K562 (cell line): ENCODE measurements around the gene DSCAM. TPM values are rescaled to one million over a fixed set of nuclear protein-coding genes. Genes with fewer than 3 reads are reported as not detected.

Source experiments
- ATAC-seq: fragments of 200-7000 bp; cut with Tn5 transposase; 3 replicates; pipeline ENCODE4 v1.9.1; 2020; ENCODE audit warnings: moderate library complexity
- BruUV-seq: library from RNA; stranded (reverse); fragments of 400-500 nt; replicated peaks from 2 replicates; lab custom pipeline; 2021; lab: Mats Ljungman, UMichigan
- CTCF ChIA-PET: fragments of 300-600 bp; formaldehyde crosslinking; extraction: SDS; loops from one replicate; lab custom pipeline; 2021; ENCODE audit warnings: low intra/inter-chr PET ratio; lab: Yijun Ruan, JAX
- POLR2A ChIA-PET: fragments of 300-600, 350-650 bp; sonication (Branson Sonifier 250); formaldehyde crosslinking; extraction: SDS; loops from one replicate; lab custom pipeline; 2021; ENCODE audit warnings: antibody characterized with exemption, inconsistent platforms; lab: Yijun Ruan, JAX
- DNase-seq, 4 experiments: peaks; one replicate each; pipeline versions ENCODE4 v3.0.0 to v3.0.0-alpha.2; 2011 to 2018; ENCODE audit warnings: low spot score in 3 of 4, mixed read lengths in 3 of 4; ENCODE audit errors: extremely low read depth in 1 of 4
- FAIRE-seq: peaks from 2 replicates; lab custom pipeline; 2011; peaks lifted over from hg19 to GRCh38; lab: Jason Lieb, UNC
- H2AFZ ChIP-seq: 2 replicates; pipeline ENCODE4 v1.6.0; 2011; ENCODE audit warnings: low read depth, low read length, control low read depth, inconsistent platforms
- H3K27ac ChIP-seq: fragments of 200-600 bp; 3 replicates; pipeline ENCODE4 v1.8.0; 2011; ENCODE audit warnings: low read depth, mild to moderate bottlenecking, control low read depth, inconsistent platforms, low read length, moderate library complexity, mixed read lengths; ENCODE audit errors: extremely low read depth
- H3K27me3 ChIP-seq, 2 experiments: fragments of 300-600 bp in 1 of 2; 2 replicates in 1 of 2; 3 replicates in 1 of 2; pipeline versions ENCODE4 v1.6.0 to v1.8.0; 2011; ENCODE audit warnings: inconsistent platforms in 2 of 2, low read length in 2 of 2, mild to moderate bottlenecking in 1 of 2, mixed read lengths in 1 of 2, moderate library complexity in 1 of 2; ENCODE audit not compliant: control insufficient read depth in 2 of 2, insufficient read depth in 2 of 2
- H3K36me3 ChIP-seq: fragments of 300-600 bp; 3 replicates; pipeline ENCODE4 v1.8.0; 2011; ENCODE audit warnings: mild to moderate bottlenecking, low read length, inconsistent platforms; ENCODE audit not compliant: control insufficient read depth, insufficient read depth
- H3K4me1 ChIP-seq, 2 experiments: fragments of 200-600 bp in 1 of 2; replicated peaks in 1 of 2; 2 replicates in 1 of 2; 3 replicates in 1 of 2; pipeline versions ENCODE4 v1.5.1 to v1.8.0; 2011; ENCODE audit warnings: inconsistent platforms in 2 of 2, low read length in 2 of 2, mild to moderate bottlenecking in 1 of 2, mixed read lengths in 1 of 2, moderate library complexity in 1 of 2; ENCODE audit not compliant: control insufficient read depth in 2 of 2, insufficient read depth in 2 of 2
- H3K4me2 ChIP-seq: 2 replicates; pipeline ENCODE4 v1.6.1; 2011; ENCODE audit warnings: low read length, control low read depth, inconsistent platforms, mixed read lengths; ENCODE audit not compliant: insufficient read depth
- H3K4me3 ChIP-seq: fragments of 200-600 bp; sonication (generic), shearing (Covaris generic); 2 replicates; pipeline ENCODE4 v1.5.1; 2016; ENCODE audit warnings: control low read depth, inconsistent platforms
- H3K79me2 ChIP-seq: fragments of 200-600 bp; 3 replicates; pipeline ENCODE4 v1.8.0; 2011; ENCODE audit warnings: low read length, inconsistent platforms; ENCODE audit not compliant: control insufficient read depth, insufficient read depth
- H3K9ac ChIP-seq, 2 experiments: 2 replicates each; pipeline versions ENCODE4 v1.6.0 to v1.6.1; 2011; ENCODE audit warnings: low read depth in 2 of 2, low read length in 2 of 2, control low read depth in 1 of 2, inconsistent platforms in 1 of 2, mild to moderate bottlenecking in 1 of 2, mixed read lengths in 1 of 2; ENCODE audit not compliant: insufficient read depth in 1 of 2
- H3K9me1 ChIP-seq: one replicate; pipeline ENCODE4 v1.6.0; 2011; ENCODE audit warnings: inconsistent platforms, mild to moderate bottlenecking, low read length, moderate library complexity; ENCODE audit not compliant: control insufficient read depth, insufficient read depth
- H3K9me3 ChIP-seq: replicated peaks from 2 replicates; pipeline ENCODE4 v1.5.1; 2011; ENCODE audit warnings: low read depth, low read length, inconsistent platforms; ENCODE audit not compliant: control insufficient read depth, insufficient read depth
- H4K20me1 ChIP-seq: replicated peaks from 2 replicates; pipeline ENCODE4 v1.6.1; 2011; ENCODE audit warnings: low read length, inconsistent platforms, mixed read lengths; ENCODE audit not compliant: control insufficient read depth, insufficient read depth
- E2F1 ChIP-seq: sonication (generic); formaldehyde crosslinking; IDR thresholded peaks from 2 replicates; pipeline ENCODE4 v1.8.1; 2023; ENCODE audit warnings: mild to moderate bottlenecking, missing genetic modification reagents, moderate library complexity
- FOXP4 ChIP-seq: sonication (generic); formaldehyde crosslinking; IDR thresholded peaks from 2 replicates; pipeline ENCODE4 v1.8.0; 2022; ENCODE audit warnings: mild to moderate bottlenecking, missing genetic modification reagents, borderline replicate concordance
- GABPB1 ChIP-seq: sonication (generic); formaldehyde crosslinking; IDR thresholded peaks from 2 replicates; pipeline ENCODE4 v1.8.0; 2022; ENCODE audit warnings: mild to moderate bottlenecking, missing genetic modification reagents
- KLF16 ChIP-seq: IDR thresholded peaks from 2 replicates; pipeline ENCODE4 v1.6.1; 2016; ENCODE audit warnings: antibody characterized with exemption
- MAX ChIP-seq: sonication (generic); formaldehyde crosslinking; IDR thresholded peaks from 2 replicates; pipeline ENCODE4 v1.9.0; 2022; ENCODE audit warnings: mild to moderate bottlenecking, missing genetic modification reagents
- MXI1 ChIP-seq: IDR thresholded peaks from 2 replicates; pipeline ENCODE4 v1.6.1; 2011; ENCODE audit warnings: low read depth, mild to moderate bottlenecking, improper control_type of control experiment, low read length
- OTX1 ChIP-seq: fragments of 450-650 bp; formaldehyde crosslinking; IDR thresholded peaks from 2 replicates; pipeline ENCODE4 v1.4.0; 2022; ENCODE audit warnings: mild to moderate bottlenecking
- RBM15 ChIP-seq: fragments of 200-400 bp; formaldehyde crosslinking; IDR thresholded peaks from 2 replicates; pipeline ENCODE4 v1.6.1; 2018; ENCODE audit warnings: mild to moderate bottlenecking, low read length, moderate library complexity; ENCODE audit not compliant: insufficient read depth
- RFX1 ChIP-seq: fragments of 450-650 bp; IDR thresholded peaks from 2 replicates; pipeline ENCODE4 v1.6.1; 2016; ENCODE audit warnings: mild to moderate bottlenecking, moderate library complexity
- TEAD2 ChIP-seq: fragments of 450-650 bp; IDR thresholded peaks from 2 replicates; pipeline ENCODE4 v1.6.1; 2016; ENCODE audit warnings: missing genetic modification characterization, control low read depth, missing compliant biosample characterization
- TOE1 ChIP-seq, 2 experiments: fragments of 450-650 bp in 1 of 2; sonication (generic) in 1 of 2; formaldehyde crosslinking in 1 of 2; IDR thresholded peaks; 2 replicates each; pipeline versions ENCODE4 v1.7.1 to v1.8.0; 2016 to 2022; ENCODE audit warnings: borderline replicate concordance in 2 of 2, mild to moderate bottlenecking in 2 of 2, antibody characterized with exemption in 1 of 2, inconsistent platforms in 1 of 2, low read depth in 1 of 2, missing genetic modification reagents in 1 of 2, moderate library complexity in 1 of 2
- ZBTB1 ChIP-seq: sonication (generic); formaldehyde crosslinking; IDR thresholded peaks from 2 replicates; pipeline ENCODE4 v1.8.1; 2023; ENCODE audit warnings: missing genetic modification reagents, low read depth, mild to moderate bottlenecking, borderline replicate concordance
- ZBTB49 ChIP-seq: sonication (generic); formaldehyde crosslinking; IDR thresholded peaks from 2 replicates; pipeline ENCODE4 v1.8.0; 2022; ENCODE audit warnings: missing genetic modification reagents, mild to moderate bottlenecking, borderline replicate concordance
- ZNF239 ChIP-seq: fragments of 250-450 bp; sonication (Bioruptor Pico); IDR thresholded peaks from 2 replicates; pipeline ENCODE4 v1.4.0; 2020; ENCODE audit warnings: mild to moderate bottlenecking
- ZSCAN32 ChIP-seq: fragments of 450-650 bp; formaldehyde crosslinking; IDR thresholded peaks from 2 replicates; pipeline ENCODE4 v1.4.0; 2020; ENCODE audit warnings: mild to moderate bottlenecking, moderate library complexity
- in situ Hi-C: fragments of 300-500 bp; cut with MboI; formaldehyde crosslinking; loops from 4 replicates; pipeline ENCODE4 v1.15.0; 2018; ENCODE audit warnings: inconsistent platforms, mixed read lengths
- intact Hi-C: fragments of 100-400 bp; cut with micrococcal nuclease; formaldehyde crosslinking; loops from 2 replicates; pipeline ENCODE4 v1.14.2; 2022
- polyA plus RNA-seq, 8 experiments: library from polyadenylated mRNA; depleted of rRNA in 4 of 8; stranded (reverse) in 5 of 8; unstranded in 3 of 8; fragments of >200 nt; fragmentation: Nextera tagmentation in 2 of 8; fragmentation: Illumina TruSeq in 1 of 8; extraction: Ambion mirVana in 2 of 8; extraction: Trizol in 1 of 8; gene quantifications; 2 replicates each; pipeline versions ENCODE4 v1.2.1 to v1.2.3, GENCODE V29; 2011 to 2014; ENCODE audit warnings: inconsistent platforms in 1 of 8, missing spikeins in 1 of 8
- total RNA-seq, 7 experiments: library from RNA; depleted of rRNA in 6 of 7; stranded (reverse); fragments of >200 nt in 6 of 7; fragmentation: Illumina TruSeq in 2 of 7; extraction: Trizol in 2 of 7; gene quantifications; 2 replicates each; pipeline versions ENCODE4 v1.2.1 to v1.2.3, GENCODE V29; 2011 to 2021; ENCODE audit warnings: low replicate concordance in 1 of 7

Gene DSCAM
- total and polyA plus RNA-seq, 9 of the 15 experiments (the other 6 are each of a cell fraction or from before 2014, with no cell fraction given), result not detected

GRCh38 chr21:40517646-40518045 is 329.3 kb downstream of the DSCAM start:
- in situ Hi-C loops (no loop called here), intact Hi-C loops (no loop called here)
- Histone ChIP-seq H3K36me3 (no peaks in the 10 kb centered on the region), H3K4me3 (no peak overlapping the region), H3K9me3 (no peaks in the 10 kb centered on the region; the same call in 1 of the 2 replicates), H3K4me1 (no peaks in the 10 kb centered on the region), H3K4me2 (no peak overlapping the region), H3K79me2 (no peaks in the 10 kb centered on the region), H2AFZ (no peak overlapping the region), H3K9ac (no peak overlapping the region), H3K27ac (no peak overlapping the region), H4K20me1 (no peaks in the 10 kb centered on the region), H3K9me1 (no peaks in the 10 kb centered on the region), H3K27me3 (no peaks in the 10 kb centered on the region)
- ATAC-seq (no peak), FAIRE-seq (no peak), DNase-seq (no peak)
- ChIA-PET POLR2A (no interaction called here), CTCF (no interaction called here)
- no TSS peak for BruUV-seq
- no peak for TF ChIP-seq ZBTB49 (CRISPR knock-in tag)
- TF ChIP-seq MAX (CRISPR knock-in tag), result no peak
- no peak for TF ChIP-seq RFX1
- no peak for TF ChIP-seq ZSCAN32 (CRISPR knock-in tag)
- no peak for TF ChIP-seq TOE1 (IDR thresholded peaks at IDR 0.05; ENCODE audit: borderline replicate concordance)
- no peak for TF ChIP-seq TOE1 (CRISPR knock-in tag; IDR thresholded peaks at IDR 0.05; ENCODE audit: borderline replicate concordance, low read depth)
- TF ChIP-seq ZBTB1 (CRISPR knock-in tag), result no peak
- no peak for TF ChIP-seq OTX1 (CRISPR knock-in tag)
- no peak for TF ChIP-seq MXI1
- TF ChIP-seq TEAD2 (tag), result no peak
- TF ChIP-seq KLF16, result no peak
- no peak for TF ChIP-seq ZNF239 (CRISPR knock-in tag)
- no peak for TF ChIP-seq FOXP4 (CRISPR knock-in tag)
- TF ChIP-seq E2F1 (CRISPR knock-in tag), result no peak
- no peak for TF ChIP-seq RBM15
- no peak for TF ChIP-seq GABPB1
